Parathyroid adenoma (tissue), 2 donors: Measurements from ENCODE around the gene RAPGEF1.

ENCODE experiments used
- H2AFZ ChIP-seq: fragments of 300-600 bp; sonication (generic); one replicate; pipeline ENCODE4 v1.7.0; 2017; ENCODE audit warnings: antibody characterized with exemption, mild to moderate bottlenecking
- H3K27ac ChIP-seq: fragments of 300-600 bp; sonication (generic); one replicate; pipeline ENCODE4 v1.7.0; 2017
- H3K27me3 ChIP-seq: fragments of 300-600 bp; sonication (generic); one replicate; pipeline ENCODE4 v1.7.0; 2017; ENCODE audit warnings: low read length; ENCODE audit not compliant: control insufficient read depth, insufficient read depth
- H3K36me3 ChIP-seq: fragments of 300-600 bp; sonication (generic); one replicate; pipeline ENCODE4 v1.7.0; 2017; ENCODE audit warnings: low read length; ENCODE audit not compliant: control insufficient read depth, insufficient read depth
- H3K4me1 ChIP-seq: fragments of 300-600 bp; sonication (generic); one replicate; pipeline ENCODE4 v1.7.0; 2017; ENCODE audit warnings: control low read depth
- H3K4me2 ChIP-seq: fragments of 300-600 bp; sonication (generic); one replicate; pipeline ENCODE4 v1.7.0; 2017; ENCODE audit warnings: low read length
- H3K4me3 ChIP-seq: fragments of 300-600 bp; sonication (generic); one replicate; pipeline ENCODE4 v1.7.0; 2017; ENCODE audit warnings: low read depth, low read length
- H3K79me2 ChIP-seq: fragments of 300-600 bp; sonication (generic); one replicate; pipeline ENCODE4 v1.7.0; 2017; ENCODE audit warnings: control low read depth
- H3K9ac ChIP-seq: fragments of 300-600 bp; sonication (generic); one replicate; pipeline ENCODE4 v1.7.0; 2017; ENCODE audit warnings: mild to moderate bottlenecking
- H3K9me3 ChIP-seq: fragments of 300-600 bp; sonication (generic); one replicate; pipeline ENCODE4 v1.7.0; 2017; ENCODE audit warnings: low read length; ENCODE audit not compliant: control insufficient read depth
- CTCF ChIP-seq: fragments of 300-600 bp; sonication (generic); IDR thresholded peaks from one replicate; pipeline ENCODE4 v1.7.0; 2017; ENCODE audit warnings: antibody characterized with exemption, mild to moderate bottlenecking
- donor health status: primary hyperparathyroidism.

RAPGEF1 gene

GRCh38 chr9:131676431-131676972 is 63.4 kb downstream of the RAPGEF1 start:
- Histone ChIP-seq H3K4me2 (no peak overlapping the region), H3K36me3 (no peaks in the 10 kb centered on the region), H3K9ac (no peak overlapping the region), H3K9me3 (no peaks in the 10 kb centered on the region), H3K27ac (peak overlapping the region; percentile 3), H2AFZ (no peak overlapping the region), H3K79me2 (peaks cover 7% of the 10 kb centered on the region), H3K4me3 (no peak overlapping the region), H3K27me3 (no peaks in the 10 kb centered on the region), H3K4me1 (peaks cover 7% of the 10 kb centered on the region)
- TF ChIP-seq CTCF, result no peak

- Histone ChIP-seq H3K27me3 (no peaks in the 10 kb centered on the region), H3K9ac (no peak overlapping the region), H3K36me3 (no peaks in the 10 kb centered on the region), H3K4me1 (peaks cover 7% of the 10 kb centered on the region), H3K27ac (peak overlapping the region; percentile 3), H3K4me3 (no peak overlapping the region), H3K79me2 (peaks cover 7% of the 10 kb centered on the region), H2AFZ (no peak overlapping the region), H3K9me3 (no peaks in the 10 kb centered on the region), H3K4me2 (no peak overlapping the region)
- TF ChIP-seq CTCF, result no peak
Measured at GRCh38 chr9:131675437-131676022, 64.3 kb downstream of the RAPGEF1 start.

DNA sequence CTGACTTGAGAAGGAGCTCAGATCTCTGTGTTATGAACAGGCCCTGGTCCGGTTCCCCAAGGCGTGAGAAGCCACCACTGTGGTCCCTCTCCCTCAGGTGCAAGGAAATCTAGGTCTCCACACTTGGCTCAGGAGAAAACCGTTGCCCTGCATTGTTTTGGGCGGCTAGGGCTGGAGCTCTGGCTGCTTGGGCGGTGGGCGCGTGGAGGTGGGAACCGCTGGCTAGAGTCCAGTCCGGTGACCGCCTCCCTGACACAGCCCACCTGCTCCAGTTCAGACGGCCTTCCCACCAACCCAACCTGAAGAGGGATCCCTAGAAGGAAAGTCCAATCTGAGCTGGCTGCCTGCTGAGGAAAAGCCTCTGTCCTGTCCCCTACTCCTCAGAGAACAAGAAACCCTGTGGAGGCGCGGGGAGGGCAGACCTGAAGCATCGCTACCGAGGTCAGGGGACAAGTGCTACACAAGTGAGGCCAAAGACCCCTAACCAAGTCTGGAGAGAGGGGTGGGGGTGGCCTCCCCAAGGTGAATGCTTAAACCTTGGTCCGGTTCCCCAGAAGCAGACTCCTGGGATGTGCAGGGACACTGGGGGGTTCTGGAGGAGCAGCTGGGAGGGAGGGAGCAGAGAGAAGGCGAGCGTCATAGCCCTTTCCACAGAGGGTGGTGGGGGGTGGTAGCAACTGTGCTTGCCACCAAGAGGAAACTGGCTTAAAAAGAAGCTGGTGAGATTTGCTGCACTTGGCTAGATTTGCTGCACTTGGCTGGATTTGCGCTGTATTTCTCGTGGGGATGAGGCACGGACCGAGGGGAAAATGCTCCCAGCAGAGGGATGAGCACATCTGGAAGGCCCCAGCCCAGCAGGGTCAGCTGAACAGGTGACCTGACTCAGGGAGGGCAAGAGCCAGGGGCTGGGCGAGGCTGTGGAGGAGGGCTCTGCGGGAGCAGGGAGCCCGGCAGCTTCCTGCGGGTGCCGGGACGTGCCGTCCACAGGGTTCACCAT is 65.2 kb downstream of the RAPGEF1 start:
- Histone ChIP-seq H3K27ac (no peak overlapping the region), H3K9ac (no peak overlapping the region), H2AFZ (no peak overlapping the region), H3K9me3 (no peaks in the 10 kb centered on the region), H3K4me3 (no peak overlapping the region), H3K79me2 (peaks cover 7% of the 10 kb centered on the region), H3K4me1 (peaks cover 7% of the 10 kb centered on the region), H3K27me3 (no peaks in the 10 kb centered on the region), H3K36me3 (no peaks in the 10 kb centered on the region), H3K4me2 (no peak overlapping the region)
- no peak for TF ChIP-seq CTCF

- Histone ChIP-seq H3K4me3 (no peak overlapping the region), H3K4me2 (no peak overlapping the region), H3K9me3 (no peaks in the 10 kb centered on the region), H2AFZ (no peak overlapping the region), H3K27me3 (no peaks in the 10 kb centered on the region), H3K4me1 (peaks cover 7% of the 10 kb centered on the region), H3K27ac (no peak overlapping the region), H3K36me3 (no peaks in the 10 kb centered on the region), H3K9ac (no peak overlapping the region), H3K79me2 (peaks cover 10% of the 10 kb centered on the region)
- TF ChIP-seq CTCF, result no peak
Measured at GRCh38 chr9:131673531-131673930, 66.3 kb downstream of the RAPGEF1 start.
